GM12891 (cell line): ENCODE data around the gene ELP5. TPM values are rescaled to one million over a fixed set of nuclear protein-coding genes. Genes with fewer than 3 reads are reported as not detected.

ENCODE experiments used
- DNase-seq: peaks from one replicate; pipeline ENCODE4 v3.0.0; 2011; ENCODE audit warnings: low spot score; ENCODE audit not compliant: insufficient read length
- FAIRE-seq: peaks from 2 replicates; lab custom pipeline; 2011; peaks lifted over from hg19 to GRCh38; lab: Jason Lieb, UNC
- PAX5 ChIP-seq: IDR thresholded peaks from 2 replicates; pipeline ENCODE4 v1.6.1; 2011; ENCODE audit warnings: low read length, moderate library complexity, mild to moderate bottlenecking; ENCODE audit not compliant: insufficient read depth, severe bottlenecking
- POLR2A ChIP-seq: IDR thresholded peaks from 2 replicates; pipeline ENCODE4 v1.6.1; 2011; ENCODE audit warnings: low read depth, low read length, control low read depth
- POLR2AphosphoS5 ChIP-seq: IDR thresholded peaks from 2 replicates; pipeline ENCODE4 v1.6.1; 2011; ENCODE audit warnings: low read depth, low read length, control low read depth
- POU2F2 ChIP-seq: IDR thresholded peaks from 2 replicates; pipeline ENCODE4 v1.6.1; 2011; ENCODE audit warnings: low read depth, mild to moderate bottlenecking, control low read depth, low read length, moderate library complexity
- SPI1 ChIP-seq: IDR thresholded peaks from 2 replicates; pipeline ENCODE4 v1.6.1; 2011; ENCODE audit warnings: low read depth, low read length, control low read depth
- TAF1 ChIP-seq: IDR thresholded peaks from 2 replicates; pipeline ENCODE4 v1.6.1; 2011; ENCODE audit warnings: low read depth, low read length, control low read depth
- polyA plus RNA-seq: library from polyadenylated mRNA; unstranded; fragments of >200 nt; gene quantifications from one replicate; pipeline ENCODE4 v1.2.1, GENCODE V29; 2012; ENCODE audit warnings: low read depth, missing spikeins, inconsistent platforms; ENCODE audit not compliant: missing spikeins

The ELP5 gene
- 57.9 TPM for polyA plus RNA-seq

DNA sequence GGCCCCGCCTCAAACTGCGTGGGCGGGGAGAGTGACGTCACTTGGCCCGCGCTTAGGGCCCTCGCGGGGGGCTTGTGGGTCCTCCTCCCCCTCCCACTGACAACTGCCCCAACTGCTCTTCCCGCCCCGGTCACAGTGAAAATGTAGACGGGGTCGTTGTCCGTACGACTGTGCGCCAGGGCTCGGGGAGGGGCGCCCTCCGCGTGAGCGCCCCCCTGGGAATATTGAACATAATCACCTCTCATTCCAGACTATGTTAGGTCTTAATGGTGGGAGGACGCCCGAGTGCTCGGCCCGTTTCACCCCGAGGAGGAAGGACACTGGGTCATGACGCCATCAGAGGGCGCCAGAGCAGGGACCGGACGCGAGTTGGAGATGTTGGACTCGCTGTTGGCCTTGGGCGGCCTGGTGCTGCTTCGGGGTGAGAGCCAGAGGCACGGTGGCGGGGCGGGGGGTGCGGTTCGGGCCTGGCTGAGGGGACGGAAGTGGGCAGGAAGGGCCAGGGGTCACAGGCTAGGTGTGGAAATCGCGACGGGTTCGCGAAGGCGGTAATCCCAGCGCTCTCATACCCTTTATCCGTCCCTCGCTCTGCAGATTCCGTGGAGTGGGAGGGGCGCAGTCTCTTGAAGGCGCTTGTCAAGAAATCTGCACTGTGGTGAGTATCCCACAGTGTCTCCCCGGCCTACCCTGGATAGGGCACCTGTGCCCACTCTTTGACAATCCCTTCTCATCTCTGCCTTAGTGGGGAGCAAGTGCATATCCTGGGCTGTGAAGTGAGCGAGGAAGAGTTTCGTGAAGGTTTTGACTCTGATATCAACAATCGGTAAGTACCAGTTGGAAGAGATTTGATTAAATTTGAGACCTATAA lies at the start of gene ELP5:
Gene ELP5, plus strand, starts transcription at position 40 of the 868 bp plus-strand sequence. Its CDS starts 336 bp downstream, at position 376.
- no peak for FAIRE-seq
- DNase-seq: peak; percentile 93
- TF ChIP-seq TAF1 (peak; percentile 83), PAX5 (peak; percentile 22), POLR2AphosphoS5 (peak; percentile 65), POLR2A (peak; percentile 91), POU2F2 (peak; percentile 54; the same call in 1 of the 2 replicates), SPI1 (no peak)

DNA sequence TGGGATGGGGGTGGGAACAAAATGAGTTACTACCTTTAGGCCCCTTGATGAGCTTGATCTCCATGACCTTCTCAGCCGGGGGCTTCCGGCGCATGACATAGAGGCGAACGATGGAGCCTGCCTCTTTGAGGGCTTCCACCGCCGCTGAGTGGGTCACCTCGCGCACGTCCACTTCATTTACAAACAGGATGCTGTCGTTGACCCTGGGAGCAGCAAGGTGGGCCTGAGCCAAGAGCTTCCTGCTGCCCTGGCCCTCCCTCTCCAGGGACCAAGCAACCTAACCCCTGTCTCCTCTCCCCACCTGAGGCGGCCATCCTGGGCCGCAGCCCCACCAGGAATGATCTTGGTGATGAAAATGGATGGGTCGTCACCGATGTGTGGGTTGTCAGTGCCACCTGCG lies 48.6 kb upstream of the ELP5 start:
- TF ChIP-seq TAF1 (no peak), POLR2A (no peak), POLR2AphosphoS5 (no peak), PAX5 (no peak), SPI1 (no peak), POU2F2 (no peak)
- FAIRE-seq: no peak
- DNase-seq: no peak

GRCh38 chr17:7204336-7204735 lies 47.7 kb upstream of the ELP5 start:
- DNase-seq: no peak
- TF ChIP-seq TAF1: no peak
- TF ChIP-seq SPI1: no peak
- TF ChIP-seq POU2F2: no peak
- TF ChIP-seq POLR2A: no peak
- no peak for TF ChIP-seq PAX5
- no peak for TF ChIP-seq POLR2AphosphoS5
- FAIRE-seq: no peak

DNA sequence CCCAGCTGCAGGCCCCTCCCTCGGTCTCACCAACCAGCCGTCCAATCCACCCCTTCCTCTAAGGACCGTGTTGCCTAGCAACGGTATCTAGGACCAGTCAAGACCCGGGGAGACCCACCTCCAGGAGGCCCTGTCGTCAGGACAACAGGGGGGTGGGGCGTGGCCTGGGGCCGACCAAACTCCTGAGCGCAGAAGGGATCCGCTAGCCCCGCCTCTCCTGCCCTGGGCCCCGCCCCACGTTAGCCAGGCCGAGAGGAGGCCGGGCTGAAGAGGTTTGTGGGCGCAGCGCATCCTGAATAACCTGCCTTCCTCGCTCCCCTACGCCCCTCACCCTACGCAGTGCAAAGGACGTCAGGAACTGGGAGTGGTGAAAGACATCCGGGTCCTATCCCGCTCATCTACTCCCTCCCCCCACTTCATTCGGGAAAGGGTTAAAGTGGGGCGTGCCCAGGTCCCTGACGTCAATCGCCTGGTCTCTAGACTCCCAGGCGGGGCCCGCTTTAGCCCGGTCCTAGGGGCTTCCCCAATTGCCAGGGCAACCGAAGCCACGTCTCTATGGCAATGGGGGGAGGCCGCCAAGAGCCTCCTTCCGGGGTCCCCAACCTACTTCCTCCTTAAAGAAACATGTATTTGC lies 47.1 kb upstream of the ELP5 start:
- TF ChIP-seq TAF1: no peak
- TF ChIP-seq POLR2A: no peak
- TF ChIP-seq POLR2AphosphoS5: peak; percentile 13; the same call in 1 of the 2 replicates
- TF ChIP-seq SPI1: peak; percentile 32; the same call in 1 of the 2 replicates
- no peak for TF ChIP-seq POU2F2
- peak; percentile 95 for FAIRE-seq

GRCh38 chr17:7205561-7205960 lies 46.5 kb upstream of the ELP5 start:
- FAIRE-seq (no peak), DNase-seq (no peak)
- TF ChIP-seq SPI1: no peak
- TF ChIP-seq POU2F2: no peak
- no peak for TF ChIP-seq TAF1
- TF ChIP-seq POLR2AphosphoS5: no peak
- no peak for TF ChIP-seq PAX5
- no peak for TF ChIP-seq POLR2A

More for the DNA sequence above, 47.1 kb upstream of the ELP5 start:
- DNase-seq: peak; percentile 99

- no peak for TF ChIP-seq POLR2AphosphoS5
- no peak for TF ChIP-seq SPI1
- TF ChIP-seq TAF1: no peak
- TF ChIP-seq PAX5: no peak
- TF ChIP-seq POU2F2: no peak
- no peak for TF ChIP-seq POLR2A
- DNase-seq: no peak
- FAIRE-seq: no peak
Measured at GRCh38 chr17:7207120-7208001, 44.7 kb upstream of the ELP5 start.

DNA sequence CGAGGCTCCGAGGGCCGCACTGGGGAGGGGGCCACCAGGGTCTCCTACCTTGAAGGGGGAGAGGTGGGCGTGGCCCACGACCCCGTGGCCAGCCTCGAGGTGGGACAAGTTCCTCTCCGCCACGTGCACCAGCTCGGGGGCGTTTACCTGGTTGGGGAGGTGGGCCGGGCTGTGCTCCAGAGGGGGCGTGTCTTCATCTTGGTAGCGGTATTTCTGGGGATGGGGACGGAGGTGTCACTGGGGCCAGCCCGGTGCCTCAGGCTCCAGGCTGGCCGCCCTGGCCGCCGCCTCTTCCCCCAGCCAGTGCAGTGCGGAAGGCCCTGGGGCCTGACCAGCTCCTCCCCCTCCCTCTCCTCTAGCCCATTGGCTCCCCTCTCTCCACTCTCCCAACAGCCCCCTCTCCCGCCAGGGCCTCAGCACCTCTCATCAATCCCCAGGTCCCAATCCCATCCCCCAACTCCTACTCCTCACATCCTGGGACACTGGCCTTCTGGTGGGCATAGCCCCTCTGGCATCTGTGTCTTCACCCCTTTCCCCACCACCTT lies 43.9 kb upstream of the ELP5 start:
- TF ChIP-seq TAF1 (no peak), PAX5 (no peak), SPI1 (no peak)
- FAIRE-seq (no peak), DNase-seq (no peak)

GRCh38 chr17:7208754-7209460 lies 43.1 kb upstream of the ELP5 start:
- DNase-seq: no peak
- TF ChIP-seq TAF1 (no peak), PAX5 (no peak), SPI1 (no peak), POLR2A (no peak), POU2F2 (no peak), POLR2AphosphoS5 (no peak)
- no peak for FAIRE-seq
